NCI-H345 treated with DMSO at 0.1 percent for 48 hours (cell line): ENCODE data around the gene ENPP7.

Experiments
- DNase-seq: peaks from one replicate; lab custom pipeline; 2025; ENCODE audit not compliant: unreplicated experiment; lab: John Stamatoyannopoulos, UW

ENPP7 gene

DNA sequence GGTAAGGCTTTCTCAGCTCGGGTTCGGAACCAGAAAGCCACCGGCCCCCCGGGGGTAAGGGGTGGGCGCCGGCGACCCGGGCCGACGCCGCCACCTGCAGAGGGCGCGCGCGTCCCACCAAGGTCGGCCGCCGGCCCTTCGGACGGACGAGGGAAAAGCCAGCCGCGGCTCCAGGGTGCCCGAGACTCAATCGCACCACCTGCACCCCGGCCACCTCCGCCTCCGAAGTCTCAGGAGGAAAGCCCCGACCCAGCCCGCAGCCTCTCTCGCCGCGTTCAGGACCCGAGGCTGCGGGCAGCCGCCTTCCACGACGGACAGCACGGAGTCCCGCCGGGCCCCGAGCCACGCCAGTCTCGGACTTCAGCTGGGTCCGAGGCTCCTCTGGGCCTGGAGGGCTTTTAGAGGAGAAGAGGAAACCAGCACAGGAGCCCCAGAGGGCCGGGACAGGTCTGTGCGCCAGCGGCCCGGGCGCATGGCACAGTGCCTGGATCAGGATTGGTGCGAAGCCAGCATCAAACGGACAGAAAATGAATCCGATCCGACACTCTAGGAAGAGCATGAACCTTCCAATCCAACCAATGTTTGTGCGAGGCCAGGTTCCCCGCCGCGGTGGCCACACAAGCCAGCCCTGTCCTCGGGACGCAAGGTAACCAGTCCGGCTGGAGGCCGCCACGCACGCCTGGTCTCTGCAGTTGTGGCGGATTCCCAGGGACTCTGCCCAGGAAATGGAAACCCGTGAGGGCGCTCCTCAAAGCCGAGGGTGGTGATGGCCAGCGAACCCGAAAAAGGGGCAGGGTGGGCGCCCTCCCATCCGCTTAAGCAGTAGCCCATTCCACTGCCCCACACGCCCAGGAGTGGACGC is 59.4 kb downstream of the ENPP7 start:
- no peak for DNase-seq

DNA sequence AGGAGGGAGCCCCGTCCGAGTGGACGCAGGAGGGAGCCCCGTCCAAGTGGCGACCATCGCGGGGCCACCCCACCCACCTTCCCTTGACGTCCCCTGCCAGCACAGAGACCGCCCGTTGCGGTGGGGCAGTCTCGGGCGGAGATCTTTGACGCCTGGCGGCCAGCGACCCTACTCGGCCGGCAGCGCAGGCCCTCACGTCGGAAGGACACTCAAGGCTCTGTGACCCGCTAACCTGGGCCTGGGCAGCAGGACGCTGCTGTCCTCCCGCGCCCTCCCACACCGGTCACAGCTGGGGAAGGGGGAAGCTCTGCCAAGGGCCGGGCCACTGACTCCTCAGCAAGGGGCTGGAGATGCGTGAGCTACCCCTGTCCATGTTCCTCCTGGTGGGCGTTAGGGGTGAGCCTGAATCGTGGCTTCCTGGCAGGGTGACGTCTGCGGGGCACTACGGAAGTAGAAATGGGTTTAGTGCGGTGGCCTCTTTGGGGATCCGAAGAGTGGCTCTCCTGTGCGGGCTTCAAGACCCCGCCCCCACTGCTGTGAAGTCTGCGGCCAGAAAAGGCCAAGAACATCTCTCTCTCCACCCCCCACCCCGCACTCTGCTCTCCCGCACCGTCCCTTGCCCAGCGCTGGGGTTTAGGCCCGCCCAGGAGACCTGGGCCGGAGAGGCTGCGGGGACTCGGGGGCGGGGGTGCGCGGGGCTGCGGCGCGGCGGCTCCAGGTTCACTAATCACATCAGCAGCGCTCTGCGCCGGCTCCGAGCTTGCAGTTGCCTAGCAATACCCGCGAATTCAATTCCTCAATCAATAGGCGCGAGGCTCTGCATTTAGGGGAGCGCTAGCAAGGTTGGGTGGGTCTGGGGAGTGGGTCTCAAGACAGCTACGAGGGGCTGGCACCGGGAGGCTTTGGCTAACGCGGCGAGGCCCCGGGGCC is 60.3 kb downstream of the ENPP7 start:
- no peak for DNase-seq

DNA sequence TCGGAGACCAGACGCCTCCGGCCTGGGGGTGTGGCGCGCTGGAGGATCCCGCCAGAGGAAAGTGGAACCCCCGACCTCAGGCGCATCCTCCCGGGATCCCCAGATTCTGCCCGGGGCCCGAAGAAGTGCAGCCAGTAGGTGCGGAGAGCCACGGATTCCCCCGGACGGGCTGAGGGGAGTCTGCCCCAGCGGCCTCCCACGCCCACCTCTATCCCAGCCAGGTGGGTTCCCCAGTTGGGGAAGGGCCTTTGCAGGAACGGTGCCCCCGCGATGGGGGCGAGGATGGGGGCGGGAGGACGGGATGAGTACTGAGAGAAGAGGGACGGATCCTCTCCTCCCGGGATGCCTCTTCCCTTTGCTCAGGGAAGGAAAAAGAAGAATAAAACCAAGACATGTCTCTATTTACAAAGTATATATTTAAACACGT is 61.0 kb downstream of the ENPP7 start:
- no peak for DNase-seq
